BJ (cell line): ENCODE results near the gene PRAME. TPM values are rescaled to one million over a fixed set of nuclear protein-coding genes. Genes with fewer than 3 reads are reported as not detected.
A peak's percentile ranks its signal among the peaks of the same experiment; 100 is the strongest.

Source experiments
- CTCF ChIA-PET: fragments of 350-600 bp; formaldehyde crosslinking; extraction: SDS; loops from one replicate; lab custom pipeline; 2021; ENCODE audit warnings: antibody characterized with exemption, inconsistent platforms; lab: Yijun Ruan, JAX
- POLR2A ChIA-PET: fragments of 300-600 bp; sonication (Branson Sonifier 250); formaldehyde crosslinking; extraction: SDS; loops from one replicate; lab custom pipeline; 2021; ENCODE audit warnings: antibody characterized with exemption; lab: Charles Lee
- DNase-seq: peaks from one replicate; pipeline ENCODE4 v3.0.0-alpha.2; 2011; ENCODE audit warnings: low read depth
- H3K27me3 ChIP-seq: 2 replicates; pipeline ENCODE4 v1.6.0; 2011; ENCODE audit warnings: low read length; ENCODE audit not compliant: control insufficient read depth, insufficient read depth
- H3K36me3 ChIP-seq: 2 replicates; pipeline ENCODE4 v1.5.1; 2011; ENCODE audit warnings: low read length; ENCODE audit not compliant: control insufficient read depth, insufficient read depth
- H3K4me3 ChIP-seq: 2 replicates; pipeline ENCODE4 v1.5.1; 2011; ENCODE audit warnings: low read depth, mild to moderate bottlenecking, control low read depth, low read length
- polyA plus RNA-seq: library from polyadenylated mRNA; depleted of rRNA; stranded (reverse); fragments of >200 nt; gene quantifications from 2 replicates; pipeline ENCODE4 v1.2.3, GENCODE V29; 2011
- TF ChIP-seq, protein P1 (sequence below): IDR thresholded peaks from 2 replicates; pipeline ENCODE4 v1.5.1; 2011; ENCODE audit warnings: low read depth, mild to moderate bottlenecking, control low read depth, inconsistent platforms, low read length, moderate library complexity; ENCODE audit not compliant: insufficient read depth

The PRAME gene
- polyA plus RNA-seq, 1 experiment: 0.15 TPM

GRCh38 chr22:22593964-22594656, 35.0 kb upstream of the PRAME start:
- DNase-seq: no peak
- Histone ChIP-seq H3K27me3 (no peaks in the 10 kb centered on the region; the same call in 1 of the 2 replicates), H3K4me3 (no peak overlapping the region), H3K36me3 (no peaks in the 10 kb centered on the region)
- ChIA-PET POLR2A (no interaction called here), CTCF (interaction anchor here (0.6 to 1.3 kb wide), 3 partner anchors 12 to 48 kb away, joined by 3 to 7 read pairs (median 3); no protein-coding TSS in a partner anchor)
- TF ChIP-seq, protein P1, sequence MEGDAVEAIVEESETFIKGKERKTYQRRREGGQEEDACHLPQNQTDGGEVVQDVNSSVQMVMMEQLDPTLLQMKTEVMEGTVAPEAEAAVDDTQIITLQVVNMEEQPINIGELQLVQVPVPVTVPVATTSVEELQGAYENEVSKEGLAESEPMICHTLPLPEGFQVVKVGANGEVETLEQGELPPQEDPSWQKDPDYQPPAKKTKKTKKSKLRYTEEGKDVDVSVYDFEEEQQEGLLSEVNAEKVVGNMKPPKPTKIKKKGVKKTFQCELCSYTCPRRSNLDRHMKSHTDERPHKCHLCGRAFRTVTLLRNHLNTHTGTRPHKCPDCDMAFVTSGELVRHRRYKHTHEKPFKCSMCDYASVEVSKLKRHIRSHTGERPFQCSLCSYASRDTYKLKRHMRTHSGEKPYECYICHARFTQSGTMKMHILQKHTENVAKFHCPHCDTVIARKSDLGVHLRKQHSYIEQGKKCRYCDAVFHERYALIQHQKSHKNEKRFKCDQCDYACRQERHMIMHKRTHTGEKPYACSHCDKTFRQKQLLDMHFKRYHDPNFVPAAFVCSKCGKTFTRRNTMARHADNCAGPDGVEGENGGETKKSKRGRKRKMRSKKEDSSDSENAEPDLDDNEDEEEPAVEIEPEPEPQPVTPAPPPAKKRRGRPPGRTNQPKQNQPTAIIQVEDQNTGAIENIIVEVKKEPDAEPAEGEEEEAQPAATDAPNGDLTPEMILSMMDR: peak; percentile 80

DNA sequence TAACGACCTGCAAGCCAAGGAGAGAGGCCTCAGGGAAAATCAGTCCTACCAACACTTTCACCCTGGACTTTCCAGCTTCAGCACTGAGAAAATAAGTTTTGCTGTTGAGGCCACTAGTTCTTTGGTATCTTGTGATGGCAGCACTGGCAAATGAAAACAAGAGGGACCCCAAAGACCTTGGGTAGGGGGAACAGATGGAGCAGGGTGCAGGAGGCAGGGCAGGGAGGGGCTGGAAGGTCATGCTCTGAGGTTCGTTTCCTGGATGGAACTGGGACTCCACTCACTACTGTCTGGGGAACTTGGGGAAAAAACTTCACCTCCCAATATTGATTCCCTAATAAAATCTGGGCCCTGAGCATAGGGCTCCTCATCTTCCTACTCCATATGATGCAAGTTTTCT, 34.2 kb upstream of the PRAME start:
- ChIA-PET CTCF (interaction anchor here (0.6 to 1.3 kb wide), 3 partner anchors 12 to 49 kb away, joined by 3 to 7 read pairs (median 3); no protein-coding TSS in a partner anchor), POLR2A (no interaction called here)
- H3K4me3 ChIP-seq: no peak overlapping the region
- H3K27me3 ChIP-seq: no peaks in the 10 kb centered on the region; the same call in 1 of the 2 replicates
- no peak for DNase-seq
- TF ChIP-seq, protein P1: no peak
- H3K36me3 ChIP-seq: no peaks in the 10 kb centered on the region

GRCh38 chr22:22591348-22592299, 32.6 kb upstream of the PRAME start:
- no peak for DNase-seq
- Histone ChIP-seq H3K36me3 (no peaks in the 10 kb centered on the region), H3K4me3 (no peak overlapping the region), H3K27me3 (no peaks in the 10 kb centered on the region; the same call in 1 of the 2 replicates)
- CTCF ChIA-PET: interaction anchor here (0.6 to 1.8 kb wide), 6 partner anchors 9 to 252 kb away, joined by 3 to 10 read pairs (median 4); no protein-coding TSS in a partner anchor
- TF ChIP-seq, protein P1: no peak
- POLR2A ChIA-PET: no interaction called here

- no peak overlapping the region for H3K4me3 ChIP-seq
- H3K36me3 ChIP-seq: no peaks in the 10 kb centered on the region
- no peaks in the 10 kb centered on the region; the same call in 1 of the 2 replicates for H3K27me3 ChIP-seq
- TF ChIP-seq, protein P1: no peak
- POLR2A ChIA-PET: no interaction called here
- CTCF ChIA-PET: interaction anchor here (0.7 to 1.8 kb wide), 4 partner anchors 13 to 294 kb away, joined by 3 to 10 read pairs (median 4); no protein-coding TSS in a partner anchor
- no peak for DNase-seq
These were observed 31.2 kb upstream of the PRAME start for GRCh38 chr22:22590136-22590891.
